H1 (cell line): Measurements from ENCODE around the gene ELAPOR2.

Experiments used
- BRCA1 ChIP-seq: IDR thresholded peaks from 2 replicates; pipeline ENCODE4 v1.6.1; 2012; ENCODE audit warnings: low read depth, low read length, improper control_type of control experiment
- CREB1 ChIP-seq: IDR thresholded peaks from 2 replicates; pipeline ENCODE4 v1.6.1; 2012; ENCODE audit warnings: inconsistent platforms
- HDAC6 ChIP-seq: IDR thresholded peaks from one replicate; pipeline ENCODE4 v1.7.1; 2012; ENCODE audit warnings: low read depth, mild to moderate bottlenecking, inconsistent platforms, low read length, moderate library complexity
- JUND ChIP-seq: IDR thresholded peaks from 2 replicates; pipeline ENCODE4 v1.6.1; 2011; ENCODE audit warnings: mild to moderate bottlenecking, improper control_type of control experiment, low read length
- POLR2A ChIP-seq, 2 experiments: IDR thresholded peaks; 1 replicate in 1 of 2; 2 replicates in 1 of 2; pipeline ENCODE4 v1.6.1; 2011; ENCODE audit warnings: low read depth in 2 of 2, low read length in 2 of 2, mild to moderate bottlenecking in 2 of 2; ENCODE audit errors: control extremely low read depth in 1 of 2
- RAD21 ChIP-seq, 2 experiments: IDR thresholded peaks in 1 of 2; conservative IDR thresholded peaks in 1 of 2; 2 replicates each; pipeline ENCODE4 v1.6.1; 2011; ENCODE audit warnings: low read depth in 2 of 2, low read length in 2 of 2, improper control_type of control experiment in 1 of 2, inconsistent platforms in 1 of 2, mild to moderate bottlenecking in 1 of 2, moderate library complexity in 1 of 2
- RBBP5 ChIP-seq: IDR thresholded peaks from 2 replicates; pipeline ENCODE4 v1.7.1; 2012; ENCODE audit warnings: low read depth, mild to moderate bottlenecking, inconsistent platforms, low read length, moderate library complexity, borderline replicate concordance
- TAF1 ChIP-seq: IDR thresholded peaks from 2 replicates; pipeline ENCODE4 v1.6.1; 2011; ENCODE audit warnings: mild to moderate bottlenecking, low read depth, low read length
- TEAD4 ChIP-seq: IDR thresholded peaks from 2 replicates; pipeline ENCODE4 v1.6.1; 2012; ENCODE audit warnings: low read depth, low read length, inconsistent platforms, mixed read lengths
- TF ChIP-seq, protein P1 (sequence below), 3 experiments: IDR thresholded peaks; 1 replicate in 2 of 3; 2 replicates in 1 of 3; pipeline versions ENCODE4 v1.5.1 to v1.6.1; 2011; ENCODE audit warnings: low read length in 3 of 3, mild to moderate bottlenecking in 3 of 3, inconsistent platforms in 2 of 3, low read depth in 1 of 3, moderate library complexity in 1 of 3; ENCODE audit not compliant: insufficient read depth in 1 of 3; ENCODE audit errors: control extremely low read depth in 1 of 3
- TF ChIP-seq, protein P2 (sequence below): IDR thresholded peaks from 2 replicates; pipeline ENCODE4 v1.6.1; 2011; ENCODE audit warnings: low read length, improper control_type of control experiment

DNA sequence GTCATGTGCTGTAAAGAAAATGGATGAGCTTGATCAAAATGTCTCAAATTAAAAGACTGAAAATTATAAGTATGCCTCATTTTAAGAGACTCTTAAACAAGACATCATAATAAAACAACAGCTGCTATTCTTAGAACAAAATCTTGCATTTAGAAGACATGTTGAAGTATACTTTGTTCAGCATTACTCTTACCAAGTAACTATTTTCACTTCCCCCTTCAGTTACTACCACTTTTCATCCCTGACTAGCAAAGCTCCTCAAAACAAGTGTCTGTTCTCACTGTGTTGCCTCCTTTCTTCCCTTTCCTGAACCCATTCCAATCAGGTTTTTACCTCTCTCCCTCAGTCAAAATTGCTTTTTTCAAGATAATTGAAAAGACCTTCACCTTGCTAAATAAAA is 31.6 kb downstream of the ELAPOR2 start:
- TF ChIP-seq, protein P1, sequence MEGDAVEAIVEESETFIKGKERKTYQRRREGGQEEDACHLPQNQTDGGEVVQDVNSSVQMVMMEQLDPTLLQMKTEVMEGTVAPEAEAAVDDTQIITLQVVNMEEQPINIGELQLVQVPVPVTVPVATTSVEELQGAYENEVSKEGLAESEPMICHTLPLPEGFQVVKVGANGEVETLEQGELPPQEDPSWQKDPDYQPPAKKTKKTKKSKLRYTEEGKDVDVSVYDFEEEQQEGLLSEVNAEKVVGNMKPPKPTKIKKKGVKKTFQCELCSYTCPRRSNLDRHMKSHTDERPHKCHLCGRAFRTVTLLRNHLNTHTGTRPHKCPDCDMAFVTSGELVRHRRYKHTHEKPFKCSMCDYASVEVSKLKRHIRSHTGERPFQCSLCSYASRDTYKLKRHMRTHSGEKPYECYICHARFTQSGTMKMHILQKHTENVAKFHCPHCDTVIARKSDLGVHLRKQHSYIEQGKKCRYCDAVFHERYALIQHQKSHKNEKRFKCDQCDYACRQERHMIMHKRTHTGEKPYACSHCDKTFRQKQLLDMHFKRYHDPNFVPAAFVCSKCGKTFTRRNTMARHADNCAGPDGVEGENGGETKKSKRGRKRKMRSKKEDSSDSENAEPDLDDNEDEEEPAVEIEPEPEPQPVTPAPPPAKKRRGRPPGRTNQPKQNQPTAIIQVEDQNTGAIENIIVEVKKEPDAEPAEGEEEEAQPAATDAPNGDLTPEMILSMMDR (IDR thresholded peaks at IDR 0.05; ENCODE audit: control extremely low read depth in 1 of 3, insufficient read depth in 1 of 3, low read depth in 1 of 3, low read length in 3 of 3): no peak
- no peak for TF ChIP-seq POLR2A (IDR thresholded peaks at IDR 0.05; ENCODE audit: control extremely low read depth in 1 of 2, low read depth in 2 of 2, low read length in 2 of 2)
- TF ChIP-seq, protein P2, sequence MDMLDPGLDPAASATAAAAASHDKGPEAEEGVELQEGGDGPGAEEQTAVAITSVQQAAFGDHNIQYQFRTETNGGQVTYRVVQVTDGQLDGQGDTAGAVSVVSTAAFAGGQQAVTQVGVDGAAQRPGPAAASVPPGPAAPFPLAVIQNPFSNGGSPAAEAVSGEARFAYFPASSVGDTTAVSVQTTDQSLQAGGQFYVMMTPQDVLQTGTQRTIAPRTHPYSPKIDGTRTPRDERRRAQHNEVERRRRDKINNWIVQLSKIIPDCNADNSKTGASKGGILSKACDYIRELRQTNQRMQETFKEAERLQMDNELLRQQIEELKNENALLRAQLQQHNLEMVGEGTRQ: no peak
- TF ChIP-seq CREB1: no peak
- no peak for TF ChIP-seq BRCA1
- no peak for TF ChIP-seq JUND
- TF ChIP-seq TAF1: no peak
- no peak for TF ChIP-seq RAD21 (IDR thresholded peaks at IDR 0.05 in 1 of 2, conservative IDR thresholded peaks at IDR 0.05 in 1 of 2; ENCODE audit: low read depth in 2 of 2, low read length in 2 of 2)
- TF ChIP-seq TEAD4: no peak
- no peak for TF ChIP-seq HDAC6
- no peak for TF ChIP-seq RBBP5
